GM23338 (cell line): Measurements from ENCODE around the gene CLIC5. TPM values are rescaled to one million over a fixed set of nuclear protein-coding genes. Genes with fewer than 3 reads are reported as not detected.

ENCODE experiments used
- ATAC-seq: fragments of 200-7000 bp; cut with Tn5 transposase; 3 replicates; pipeline ENCODE4 v1.9.1; 2020
- DNase-seq: peaks from one replicate; pipeline ENCODE4 v3.0.0-alpha.2; 2015; ENCODE audit warnings: low spot score
- H2AFZ ChIP-seq: fragments of 200-600 bp; sonication (generic); 2 replicates; pipeline ENCODE4 v1.8.0; 2016; ENCODE audit warnings: antibody characterized with exemption, mild to moderate bottlenecking, moderate library complexity
- H3F3A ChIP-seq: fragments of 200-600 bp; sonication (generic); replicated peaks from 2 replicates; pipeline ENCODE4 v1.8.0; 2017; ENCODE audit warnings: antibody characterized with exemption, mixed run types, low read depth
- H3K27ac ChIP-seq: fragments of 200-600 bp; sonication (generic); 2 replicates; pipeline ENCODE4 v1.6.1; 2016; ENCODE audit warnings: low read depth
- H3K27me3 ChIP-seq: fragments of 200-600 bp; sonication (generic); 2 replicates; pipeline ENCODE4 v1.8.0; 2016; ENCODE audit warnings: mild to moderate bottlenecking, mixed run types, moderate library complexity; ENCODE audit not compliant: insufficient read depth
- H3K36me3 ChIP-seq: fragments of 200-600 bp; sonication (generic); 2 replicates; pipeline ENCODE4 v1.8.0; 2016; ENCODE audit warnings: mild to moderate bottlenecking; ENCODE audit not compliant: insufficient read depth
- H3K4me1 ChIP-seq: fragments of 200-600 bp; sonication (generic); 2 replicates; pipeline ENCODE4 v1.8.0; 2016; ENCODE audit warnings: mild to moderate bottlenecking, moderate library complexity; ENCODE audit not compliant: insufficient read depth
- H3K4me2 ChIP-seq: fragments of 200-600 bp; sonication (generic); 2 replicates; pipeline ENCODE4 v1.7.1; 2017; ENCODE audit warnings: mixed run types
- H3K4me3 ChIP-seq: fragments of 200-600 bp; sonication (generic); 2 replicates; pipeline ENCODE4 v1.6.1; 2016; ENCODE audit warnings: mixed run types
- H3K79me2 ChIP-seq: fragments of 200-600 bp; sonication (generic); replicated peaks from 2 replicates; pipeline ENCODE4 v1.8.0; 2017; ENCODE audit warnings: mild to moderate bottlenecking; ENCODE audit not compliant: insufficient read depth
- H3K9me2 ChIP-seq: fragments of 200-600 bp; sonication (generic); 2 replicates; pipeline ENCODE4 v1.8.0; 2017; ENCODE audit not compliant: insufficient read depth
- H4K20me1 ChIP-seq: fragments of 200-600 bp; sonication (generic); replicated peaks from 2 replicates; pipeline ENCODE4 v1.8.0; 2017; ENCODE audit warnings: mild to moderate bottlenecking; ENCODE audit not compliant: insufficient read depth
- H3K27ac Mint-ChIP-seq: 2 replicates; pipeline ENCODE4 v1.8.0; 2020; ENCODE audit warnings: inconsistent platforms, mild to moderate bottlenecking, moderate library complexity, mixed read lengths
- H3K27me3 Mint-ChIP-seq: 3 replicates; pipeline ENCODE4 v1.8.0; 2022; ENCODE audit warnings: low read depth, mild to moderate bottlenecking, moderate library complexity, mixed read lengths, inconsistent platforms; ENCODE audit not compliant: insufficient read depth, poor library complexity
- H3K36me3 Mint-ChIP-seq: 3 replicates; pipeline ENCODE4 v1.8.0; 2021; ENCODE audit warnings: low read depth, mild to moderate bottlenecking, inconsistent platforms, moderate library complexity, mixed read lengths
- H3K4me1 Mint-ChIP-seq: 3 replicates; pipeline ENCODE4 v1.8.0; 2020; ENCODE audit warnings: mild to moderate bottlenecking, inconsistent platforms, mixed read lengths
- H3K4me3 Mint-ChIP-seq: 3 replicates; pipeline ENCODE4 v1.8.0; 2021; ENCODE audit warnings: moderate library complexity, mild to moderate bottlenecking, inconsistent platforms, mixed read lengths
- H3K9me3 Mint-ChIP-seq: 3 replicates; pipeline ENCODE4 v1.8.0; 2020; ENCODE audit warnings: moderate library complexity, mild to moderate bottlenecking, inconsistent platforms, mixed read lengths
- CTCF ChIP-seq, 2 experiments: fragments of 200-600 bp in 1 of 2; sonication (generic) in 1 of 2; conservative IDR thresholded peaks; 2 replicates each; pipeline versions ENCODE4 v1.5.1 to v1.6.1; 2016 to 2017; ENCODE audit warnings: antibody characterized with exemption in 2 of 2, low read depth in 2 of 2, mild to moderate bottlenecking in 2 of 2, moderate library complexity in 1 of 2
- ETS1 ChIP-seq: IDR thresholded peaks from 2 replicates; pipeline ENCODE4 v1.6.1; 2016; ENCODE audit warnings: antibody characterized with exemption
- JUNB ChIP-seq: IDR thresholded peaks from one replicate; pipeline ENCODE4 v1.6.1; 2016; ENCODE audit warnings: antibody characterized with exemption; ENCODE audit not compliant: unreplicated experiment
- NANOG ChIP-seq: IDR thresholded peaks from 2 replicates; pipeline ENCODE4 v1.6.1; 2016; ENCODE audit warnings: antibody characterized with exemption, borderline replicate concordance
- POLR2AphosphoS5 ChIP-seq: IDR thresholded peaks from 2 replicates; pipeline ENCODE4 v1.6.1; 2016; ENCODE audit warnings: antibody characterized with exemption, low read depth
- REST ChIP-seq: IDR thresholded peaks from one replicate; pipeline ENCODE4 v1.6.1; 2018; ENCODE audit warnings: antibody characterized with exemption; ENCODE audit not compliant: unreplicated experiment
- STAT1 ChIP-seq: IDR thresholded peaks from one replicate; pipeline ENCODE4 v1.6.1; 2016; ENCODE audit warnings: antibody characterized with exemption; ENCODE audit not compliant: unreplicated experiment
- ZNF114 ChIP-seq: fragments of 250-450 bp; sonication (Bioruptor Pico); IDR thresholded peaks from 2 replicates; pipeline ENCODE4 v1.5.0; 2020; ENCODE audit warnings: mild to moderate bottlenecking, moderate library complexity
- ZNF331 ChIP-seq: fragments of 250-450 bp; sonication (Bioruptor Pico); IDR thresholded peaks from 2 replicates; pipeline ENCODE4 v1.5.0; 2020; ENCODE audit warnings: low read depth, mild to moderate bottlenecking, moderate library complexity
- ZNF462 ChIP-seq: fragments of 250-450 bp; sonication (Bioruptor Pico); IDR thresholded peaks from 2 replicates; pipeline ENCODE4 v1.5.0; 2020; ENCODE audit warnings: mild to moderate bottlenecking, moderate library complexity
- polyA plus RNA-seq: library from polyadenylated mRNA; unstranded; fragments of >200 nt; fragmentation: Nextera tagmentation; extraction: Ambion mirVana; gene quantifications from 2 replicates; pipeline ENCODE4 v1.2.1, GENCODE V29; 2016
- total RNA-seq: library from RNA; depleted of rRNA; stranded (reverse); fragments of >200 nt; shearing (Covaris generic); gene quantifications from 2 replicates; pipeline ENCODE4 v1.2.3, GENCODE V29; 2014

CLIC5 gene
- total and polyA plus RNA-seq, 2 experiments from 2014 or later = 0.08 TPM; not detected in 1

GRCh38 chr6:45857827-45858226 lies 157.8 kb downstream of the CLIC5 start:
- Histone ChIP-seq H2AFZ (no peak overlapping the region), H3K4me3 (no peak overlapping the region), H3F3A (no peaks in the 10 kb centered on the region), H3K9me2 (peaks cover 5% of the 10 kb centered on the region; the same call in 1 of the 2 replicates), H4K20me1 (no peaks in the 10 kb centered on the region), H3K36me3 (no peaks in the 10 kb centered on the region), H3K4me2 (no peak overlapping the region), H3K27me3 (no peaks in the 10 kb centered on the region), H3K4me1 (peaks cover 14% of the 10 kb centered on the region), H3K79me2 (no peaks in the 10 kb centered on the region), H3K27ac (no peak overlapping the region)
- Mint-ChIP-seq H3K9me3 (no peaks in the 10 kb centered on the region), H3K4me3 (no peak overlapping the region), H3K27ac (no peak overlapping the region), H3K4me1 (peaks cover 15% of the 10 kb centered on the region), H3K27me3 (no peaks in the 10 kb centered on the region), H3K36me3 (no peaks in the 10 kb centered on the region)
- TF ChIP-seq JUNB = no peak
- no peak for TF ChIP-seq STAT1
- TF ChIP-seq ETS1 = no peak
- no peak for TF ChIP-seq POLR2AphosphoS5
- no peak for TF ChIP-seq ZNF462
- no peak for TF ChIP-seq ZNF114 (CRISPR knock-in tag)
- no peak for TF ChIP-seq ZNF331 (CRISPR knock-in tag)
- TF ChIP-seq REST = no peak
- no peak for TF ChIP-seq CTCF (conservative IDR thresholded peaks at IDR 0.05; ENCODE audit: low read depth in 2 of 2)
- no peak for TF ChIP-seq NANOG
- no peak for DNase-seq
- ATAC-seq = no peak
